ENCODE measurements around the gene GNG14.

- TF ChIP-seq POLR2AphosphoS5 (IDR thresholded peaks at IDR 0.05) (no peak), CTCF (IDR thresholded peaks at IDR 0.05) (no peak), POLR2A (IDR thresholded peaks at IDR 0.05; ENCODE audit: low read depth) (no peak), EP300 (IDR thresholded peaks at IDR 0.05) (no peak)
Observed at GRCh38 chr19:12703046-12703445, 15.2 kb downstream of the GNG14 start.

Measured in esophagus muscularis mucosa (tissue), 4 donors.